Cardiac muscle cell (in vitro differentiated cells and primary cell): ENCODE data around the gene CLC. TPM values are rescaled to one million over a fixed set of nuclear protein-coding genes. Genes with fewer than 3 reads are reported as not detected.

Experiments
- DNase-seq, 2 donors: peaks; one replicate each; pipeline versions ENCODE4 v3.0.0 to v3.0.0-alpha.2; 2010 to 2017; ENCODE audit warnings: low read depth in 1 of 2, low spot score in 1 of 2
- H3K27ac ChIP-seq: fragments of 200-600 bp; sonication (generic); 2 replicates; pipeline ENCODE4 v1.5.1; 2016
- H3K27me3 ChIP-seq: fragments of 200-600 bp; sonication (generic); 2 replicates; pipeline ENCODE4 v1.6.0; 2016; ENCODE audit warnings: control low read depth
- H3K36me3 ChIP-seq: fragments of 200-600 bp; sonication (generic); 2 replicates; pipeline ENCODE4 v1.5.1; 2016; ENCODE audit warnings: control low read depth
- H3K4me1 ChIP-seq: fragments of 200-600 bp; sonication (generic); 2 replicates; pipeline ENCODE4 v1.8.1; 2017; ENCODE audit warnings: low read depth, mild to moderate bottlenecking, mixed run types
- H3K4me3 ChIP-seq: fragments of 200-600 bp; sonication (generic); 2 replicates; pipeline ENCODE4 v1.5.1; 2016; ENCODE audit warnings: mild to moderate bottlenecking
- H3K9me3 ChIP-seq: fragments of 200-600 bp; sonication (generic); 2 replicates; pipeline ENCODE4 v1.5.1; 2017; ENCODE audit warnings: low read depth, mild to moderate bottlenecking, control low read depth
- polyA plus RNA-seq: library from polyadenylated mRNA; unstranded; fragments of >200 nt; fragmentation: Nextera tagmentation; extraction: Ambion mirVana; gene quantifications from 2 replicates; pipeline ENCODE4 v1.2.1, GENCODE V29; 2016
- total RNA-seq: library from RNA; depleted of rRNA; stranded (reverse); fragments of >200 nt; gene quantifications from 2 replicates; pipeline ENCODE4 v1.2.3, GENCODE V29; 2016
- TF ChIP-seq, protein P1 (sequence below): IDR thresholded peaks from 2 replicates; pipeline ENCODE4 v1.5.1; 2012; ENCODE audit warnings: low read depth, mild to moderate bottlenecking, low read length

Gene CLC
- total and polyA plus RNA-seq, 2 experiments from 2014 or later, result not detected

DNA sequence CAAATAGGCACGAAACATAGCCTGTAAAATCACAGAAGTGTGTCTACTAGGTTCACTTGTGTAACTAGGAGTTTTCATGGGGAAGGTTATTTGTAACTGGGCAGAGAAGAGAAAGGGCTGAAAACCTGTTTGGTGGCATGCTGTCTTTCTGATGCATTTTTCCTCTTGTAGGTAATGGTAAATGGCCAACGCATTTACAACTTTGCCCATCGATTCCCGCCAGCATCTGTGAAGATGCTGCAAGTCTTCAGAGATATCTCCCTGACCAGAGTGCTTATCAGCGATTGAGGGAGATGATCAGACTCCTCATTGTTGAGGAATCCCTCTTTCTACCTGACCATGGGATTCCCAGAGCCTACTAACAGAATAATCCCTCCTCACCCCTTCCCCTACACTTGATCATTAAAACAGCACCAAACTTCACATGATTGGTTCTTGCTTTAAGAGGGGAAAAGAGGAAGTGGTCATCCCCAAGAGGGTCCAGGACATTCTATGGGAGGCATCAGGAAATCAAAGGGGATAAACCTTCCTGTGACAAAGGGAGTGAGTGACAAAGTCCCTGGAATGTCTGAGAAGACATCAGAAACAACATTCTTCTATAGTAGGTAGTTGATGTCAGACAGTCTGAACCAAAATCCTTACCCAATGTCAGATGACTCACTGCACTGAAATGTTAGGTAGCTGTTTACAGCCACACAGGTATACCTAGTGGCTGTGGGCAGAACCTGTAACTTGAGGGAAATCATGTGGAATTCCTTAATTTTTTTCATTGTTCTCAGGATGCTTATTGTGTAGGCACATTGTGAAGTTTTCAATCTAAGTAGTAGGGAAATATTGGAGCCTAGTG lies 28.6 kb downstream of the CLC start:
- H3K4me1 ChIP-seq, result no peaks in the 10 kb centered on the region
- no peak overlapping the region for H3K27ac ChIP-seq
- no peaks in the 10 kb centered on the region for H3K27me3 ChIP-seq
- H3K36me3 ChIP-seq, result no peaks in the 10 kb centered on the region
- no peak overlapping the region for H3K4me3 ChIP-seq
- TF ChIP-seq, protein P1, sequence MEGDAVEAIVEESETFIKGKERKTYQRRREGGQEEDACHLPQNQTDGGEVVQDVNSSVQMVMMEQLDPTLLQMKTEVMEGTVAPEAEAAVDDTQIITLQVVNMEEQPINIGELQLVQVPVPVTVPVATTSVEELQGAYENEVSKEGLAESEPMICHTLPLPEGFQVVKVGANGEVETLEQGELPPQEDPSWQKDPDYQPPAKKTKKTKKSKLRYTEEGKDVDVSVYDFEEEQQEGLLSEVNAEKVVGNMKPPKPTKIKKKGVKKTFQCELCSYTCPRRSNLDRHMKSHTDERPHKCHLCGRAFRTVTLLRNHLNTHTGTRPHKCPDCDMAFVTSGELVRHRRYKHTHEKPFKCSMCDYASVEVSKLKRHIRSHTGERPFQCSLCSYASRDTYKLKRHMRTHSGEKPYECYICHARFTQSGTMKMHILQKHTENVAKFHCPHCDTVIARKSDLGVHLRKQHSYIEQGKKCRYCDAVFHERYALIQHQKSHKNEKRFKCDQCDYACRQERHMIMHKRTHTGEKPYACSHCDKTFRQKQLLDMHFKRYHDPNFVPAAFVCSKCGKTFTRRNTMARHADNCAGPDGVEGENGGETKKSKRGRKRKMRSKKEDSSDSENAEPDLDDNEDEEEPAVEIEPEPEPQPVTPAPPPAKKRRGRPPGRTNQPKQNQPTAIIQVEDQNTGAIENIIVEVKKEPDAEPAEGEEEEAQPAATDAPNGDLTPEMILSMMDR, result no peak
- DNase-seq, result no peak
- H3K9me3 ChIP-seq, result no peaks in the 10 kb centered on the region

DNA sequence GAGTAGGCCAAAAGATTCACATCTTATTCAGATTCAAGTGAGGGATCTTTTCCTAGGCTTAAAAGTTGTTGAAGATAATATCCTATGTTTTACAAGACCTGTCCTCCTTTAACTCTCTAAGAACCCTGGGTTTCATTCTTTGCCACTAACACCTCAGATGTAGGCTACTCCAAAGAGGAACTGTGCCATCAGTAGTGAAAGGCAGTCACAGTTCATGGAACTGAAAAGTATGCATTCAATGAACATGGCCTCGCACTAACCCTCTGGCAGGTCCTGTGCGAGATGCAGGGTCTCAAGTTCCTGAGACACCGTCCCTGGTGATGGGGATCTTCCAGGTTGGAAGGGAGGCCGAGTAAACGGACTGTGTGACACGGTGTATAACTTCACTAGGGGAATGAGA lies 29.2 kb downstream of the CLC start:
- Histone ChIP-seq H3K4me3 (no peak overlapping the region), H3K27ac (no peak overlapping the region), H3K9me3 (no peaks in the 10 kb centered on the region), H3K36me3 (no peaks in the 10 kb centered on the region), H3K4me1 (no peaks in the 10 kb centered on the region), H3K27me3 (no peaks in the 10 kb centered on the region)
- TF ChIP-seq, protein P1, result no peak
- DNase-seq, result no peak

DNA sequence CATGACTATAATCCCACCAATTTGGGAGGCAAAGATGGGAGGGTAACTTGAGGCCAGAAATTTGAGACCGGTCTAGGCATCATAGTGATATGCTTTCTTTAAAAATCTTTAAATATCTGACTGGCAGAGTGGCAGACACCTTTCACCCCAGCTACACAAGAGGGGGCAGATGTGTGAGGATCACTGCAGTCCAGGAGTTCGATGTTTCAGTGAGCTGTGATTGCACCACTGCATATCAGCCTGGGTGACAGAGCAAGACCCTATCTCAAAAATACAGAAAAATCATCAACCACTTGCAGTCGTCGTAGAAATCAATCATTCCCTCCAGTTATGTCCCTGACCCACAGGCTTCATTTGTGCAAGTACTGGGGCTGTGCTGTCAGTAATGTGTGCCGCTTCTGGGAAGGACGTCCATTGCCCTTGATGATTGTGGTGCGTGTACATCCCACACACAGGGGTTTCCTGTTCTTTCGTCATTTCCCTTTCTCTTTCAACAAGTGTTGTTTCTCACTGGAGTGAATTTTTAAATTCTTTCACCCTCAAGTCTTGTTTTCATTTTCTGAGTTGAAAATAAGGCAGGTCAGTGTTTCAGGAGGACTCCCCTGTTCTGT lies 32.1 kb downstream of the CLC start:
- Histone ChIP-seq H3K9me3 (no peaks in the 10 kb centered on the region), H3K27ac (no peak overlapping the region), H3K4me1 (no peaks in the 10 kb centered on the region), H3K4me3 (no peak overlapping the region), H3K27me3 (no peaks in the 10 kb centered on the region), H3K36me3 (no peaks in the 10 kb centered on the region)
- TF ChIP-seq, protein P1, result no peak
- peak in 1 of 2 donors; percentile 8 for DNase-seq

DNA sequence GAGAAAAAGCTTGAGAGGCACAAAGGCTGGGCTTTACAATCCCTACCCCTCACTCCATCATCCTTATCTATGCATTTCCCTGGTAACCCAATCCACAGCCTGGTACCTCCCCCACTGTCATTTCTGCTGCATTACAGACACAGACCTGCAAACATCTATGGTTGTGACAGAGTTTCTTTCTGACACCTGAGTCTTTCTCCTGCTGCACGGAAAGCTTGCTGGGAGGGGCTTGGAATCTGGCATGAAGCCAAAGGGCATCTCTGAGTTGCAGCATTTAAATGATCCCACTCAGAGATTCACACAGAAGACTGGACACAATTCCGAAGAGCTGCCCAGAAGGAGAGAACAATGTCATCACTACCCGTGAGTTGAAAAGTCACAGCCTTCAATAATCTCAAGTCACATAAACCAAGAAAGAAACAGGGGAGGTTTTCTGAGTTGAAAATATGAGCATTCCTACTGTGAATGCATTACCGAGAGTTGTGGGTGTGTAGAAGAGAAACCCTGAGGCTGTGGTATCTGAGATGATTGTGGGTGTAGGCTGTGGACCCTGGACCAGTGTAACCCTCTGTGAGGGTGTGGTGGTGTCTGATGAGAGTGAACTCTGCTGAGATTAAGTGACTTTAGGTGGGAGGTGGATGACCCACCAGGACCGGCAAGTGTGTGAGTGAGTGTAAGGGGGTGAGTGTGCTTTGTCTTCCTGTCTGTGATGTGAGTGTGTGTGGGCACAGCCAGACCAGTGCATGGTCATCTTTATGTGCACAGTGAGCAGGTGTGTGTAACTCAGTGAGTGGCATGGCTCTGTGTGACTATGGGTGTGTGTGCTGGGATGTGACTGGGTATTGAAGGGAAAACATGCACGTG lies 33.4 kb downstream of the CLC start, which contains the start of gene LGALS14:
Gene LGALS14 (plus strand): TSS at position 301 of the 864 bp plus-strand sequence. CDS start 48 bp downstream, at position 349.
- H3K9me3 ChIP-seq, result no peaks in the 10 kb centered on the region
- no peaks in the 10 kb centered on the region for H3K27me3 ChIP-seq
- DNase-seq, result no peak
- no peak within 1 kb of the TSS for H3K4me3 ChIP-seq
- no peaks in the 10 kb centered on the region for H3K36me3 ChIP-seq
- H3K4me1 ChIP-seq, result no peaks in the 10 kb centered on the region
- TF ChIP-seq, protein P1, result no peak
- H3K27ac ChIP-seq, result no peak within 1 kb of the TSS

DNA sequence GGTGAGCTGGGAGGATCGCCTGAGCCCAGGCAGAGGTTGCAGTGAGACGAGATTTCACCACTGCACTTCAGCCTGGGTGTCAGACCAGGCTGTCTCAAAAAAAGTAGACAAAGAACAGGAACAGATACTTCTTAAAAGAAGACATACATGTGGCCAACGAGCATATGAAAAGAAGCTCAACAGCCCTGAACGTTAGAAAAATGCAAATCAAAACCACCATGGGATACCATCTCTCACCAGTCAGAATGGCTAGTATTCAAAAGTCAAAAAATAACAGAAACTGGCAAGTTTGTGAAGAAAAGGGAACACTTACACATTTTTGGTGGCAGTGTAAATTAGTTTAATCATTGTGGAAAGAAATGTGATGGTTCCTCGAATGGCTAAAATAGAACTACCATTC lies 36.5 kb downstream of the CLC start:
- Histone ChIP-seq H3K27ac (no peak overlapping the region), H3K36me3 (no peaks in the 10 kb centered on the region), H3K27me3 (no peaks in the 10 kb centered on the region), H3K4me1 (no peaks in the 10 kb centered on the region), H3K9me3 (no peaks in the 10 kb centered on the region), H3K4me3 (no peak overlapping the region)
- TF ChIP-seq, protein P1, result no peak
- no peak for DNase-seq
